ENCODE measurements around the gene ADAMTS12. TPM values are rescaled to one million over a fixed set of nuclear protein-coding genes. Genes with fewer than 3 reads are reported as not detected.

ADAMTS12 gene
- total and polyA plus RNA-seq, 2 donors (not counting 1 experiment from before 2014, with no cell fraction given): 10.7 to 44.8 TPM

DNA sequence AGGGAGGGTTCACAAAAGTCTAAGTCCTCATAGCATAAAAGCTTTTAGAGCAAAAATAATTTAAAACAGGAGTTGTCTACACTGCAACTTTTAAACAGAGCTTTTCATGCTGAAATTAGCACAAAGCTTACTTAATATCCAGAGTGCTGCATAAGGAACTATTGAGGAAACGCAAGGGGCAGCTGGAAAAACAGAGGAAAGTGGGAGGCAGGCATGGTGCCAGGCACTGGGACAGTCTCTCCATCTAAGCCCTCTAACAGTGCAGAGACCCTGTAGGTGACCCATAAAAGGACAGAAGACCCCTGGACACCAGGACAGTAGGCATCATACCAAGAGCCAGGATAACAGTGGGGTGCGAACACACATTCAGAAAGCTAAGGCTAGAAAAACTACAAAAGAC lies 49.3 kb downstream of the ADAMTS12 start:
- no peak for DNase-seq (ENCODE audit: low read depth in 2 of 2)
- Histone ChIP-seq H3K27ac (ENCODE audit: insufficient read depth, low read length) (no peak overlapping the region), H3K79me2 (ENCODE audit: control insufficient read depth, insufficient read depth, low read length) (peaks cover 5% of the 10 kb centered on the region), H3K4me2 (ENCODE audit: extremely low read depth, insufficient read depth, low read length) (no peak overlapping the region), H3K4me1 (ENCODE audit: control insufficient read depth, extremely low read depth, insufficient read depth, low read length) (peaks cover 3% of the 10 kb centered on the region), H2AFZ (ENCODE audit: low read length) (no peak overlapping the region), H4K20me1 (ENCODE audit: control insufficient read depth, extremely low read depth, insufficient read depth, low read length) (no peaks in the 10 kb centered on the region), H3K9me3 (ENCODE audit: control insufficient read depth, insufficient read depth, low read depth, low read length) (no peaks in the 10 kb centered on the region), H3K9ac (ENCODE audit: insufficient read depth, low read length) (no peak overlapping the region), H3K27me3 (ENCODE audit: control insufficient read depth, insufficient read depth, low read length) (no peaks in the 10 kb centered on the region), H3K36me3 (ENCODE audit: control insufficient read depth, insufficient read depth, low read length) (no peaks in the 10 kb centered on the region), H3K4me3 (replicated peaks in 1 of 4; ENCODE audit: control extremely low read depth in 1 of 4, insufficient read depth in 1 of 4, low read depth in 3 of 4, low read length in 4 of 4) (no peak overlapping the region)
- TF ChIP-seq, protein P1, sequence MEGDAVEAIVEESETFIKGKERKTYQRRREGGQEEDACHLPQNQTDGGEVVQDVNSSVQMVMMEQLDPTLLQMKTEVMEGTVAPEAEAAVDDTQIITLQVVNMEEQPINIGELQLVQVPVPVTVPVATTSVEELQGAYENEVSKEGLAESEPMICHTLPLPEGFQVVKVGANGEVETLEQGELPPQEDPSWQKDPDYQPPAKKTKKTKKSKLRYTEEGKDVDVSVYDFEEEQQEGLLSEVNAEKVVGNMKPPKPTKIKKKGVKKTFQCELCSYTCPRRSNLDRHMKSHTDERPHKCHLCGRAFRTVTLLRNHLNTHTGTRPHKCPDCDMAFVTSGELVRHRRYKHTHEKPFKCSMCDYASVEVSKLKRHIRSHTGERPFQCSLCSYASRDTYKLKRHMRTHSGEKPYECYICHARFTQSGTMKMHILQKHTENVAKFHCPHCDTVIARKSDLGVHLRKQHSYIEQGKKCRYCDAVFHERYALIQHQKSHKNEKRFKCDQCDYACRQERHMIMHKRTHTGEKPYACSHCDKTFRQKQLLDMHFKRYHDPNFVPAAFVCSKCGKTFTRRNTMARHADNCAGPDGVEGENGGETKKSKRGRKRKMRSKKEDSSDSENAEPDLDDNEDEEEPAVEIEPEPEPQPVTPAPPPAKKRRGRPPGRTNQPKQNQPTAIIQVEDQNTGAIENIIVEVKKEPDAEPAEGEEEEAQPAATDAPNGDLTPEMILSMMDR (conservative IDR thresholded peaks at IDR 0.05 in 1 of 2, IDR thresholded peaks at IDR 0.05 in 1 of 2; ENCODE audit: low read depth in 1 of 2, low read length in 2 of 2): no peak
- TF ChIP-seq EZH2 (IDR thresholded peaks at IDR 0.05; ENCODE audit: low read length, missing control alignments): no peak

DNA sequence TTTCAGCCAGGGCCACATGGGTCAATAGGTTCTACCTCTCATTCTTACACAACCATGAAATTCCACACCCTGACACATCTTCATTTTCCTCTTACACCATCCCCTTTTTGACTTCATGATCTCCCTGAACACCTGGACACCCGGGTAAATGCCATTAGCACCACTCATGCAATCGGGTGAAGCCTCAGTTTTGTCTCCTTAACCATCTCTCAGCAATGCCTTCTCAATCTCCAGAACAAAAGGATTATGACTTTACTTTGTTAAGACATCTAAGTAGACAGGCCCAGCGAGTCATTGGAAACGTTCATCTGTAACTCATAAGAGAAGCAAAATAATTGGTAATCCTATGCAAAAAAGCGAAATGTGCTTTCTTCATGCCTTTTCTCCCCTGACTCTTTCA lies 49.9 kb downstream of the ADAMTS12 start:
- TF ChIP-seq EZH2 (IDR thresholded peaks at IDR 0.05; ENCODE audit: low read length, missing control alignments): no peak
- TF ChIP-seq, protein P1 (conservative IDR thresholded peaks at IDR 0.05 in 1 of 2, IDR thresholded peaks at IDR 0.05 in 1 of 2; ENCODE audit: low read depth in 1 of 2, low read length in 2 of 2): no peak
- H2AFZ ChIP-seq (ENCODE audit: low read length): no peak overlapping the region
- H4K20me1 ChIP-seq (ENCODE audit: control insufficient read depth, extremely low read depth, insufficient read depth, low read length): no peaks in the 10 kb centered on the region
- H3K27ac ChIP-seq (ENCODE audit: insufficient read depth, low read length): no peak overlapping the region
- peaks cover 3% of the 10 kb centered on the region for H3K4me1 ChIP-seq (ENCODE audit: control insufficient read depth, extremely low read depth, insufficient read depth, low read length)
- peaks cover 5% of the 10 kb centered on the region for H3K79me2 ChIP-seq (ENCODE audit: control insufficient read depth, insufficient read depth, low read length)
- DNase-seq (ENCODE audit: low read depth in 2 of 2): peak in 1 of 2 donors; percentile 25
- no peak overlapping the region for H3K9ac ChIP-seq (ENCODE audit: insufficient read depth, low read length)
- H3K9me3 ChIP-seq (ENCODE audit: control insufficient read depth, insufficient read depth, low read depth, low read length): no peaks in the 10 kb centered on the region
- H3K4me3 ChIP-seq (replicated peaks in 1 of 4; ENCODE audit: control extremely low read depth in 1 of 4, insufficient read depth in 1 of 4, low read depth in 3 of 4, low read length in 4 of 4): no peak overlapping the region
- H3K36me3 ChIP-seq (ENCODE audit: control insufficient read depth, insufficient read depth, low read length): no peaks in the 10 kb centered on the region
- H3K27me3 ChIP-seq (ENCODE audit: control insufficient read depth, insufficient read depth, low read length): no peaks in the 10 kb centered on the region
- no peak overlapping the region for H3K4me2 ChIP-seq (ENCODE audit: extremely low read depth, insufficient read depth, low read length)

DNA sequence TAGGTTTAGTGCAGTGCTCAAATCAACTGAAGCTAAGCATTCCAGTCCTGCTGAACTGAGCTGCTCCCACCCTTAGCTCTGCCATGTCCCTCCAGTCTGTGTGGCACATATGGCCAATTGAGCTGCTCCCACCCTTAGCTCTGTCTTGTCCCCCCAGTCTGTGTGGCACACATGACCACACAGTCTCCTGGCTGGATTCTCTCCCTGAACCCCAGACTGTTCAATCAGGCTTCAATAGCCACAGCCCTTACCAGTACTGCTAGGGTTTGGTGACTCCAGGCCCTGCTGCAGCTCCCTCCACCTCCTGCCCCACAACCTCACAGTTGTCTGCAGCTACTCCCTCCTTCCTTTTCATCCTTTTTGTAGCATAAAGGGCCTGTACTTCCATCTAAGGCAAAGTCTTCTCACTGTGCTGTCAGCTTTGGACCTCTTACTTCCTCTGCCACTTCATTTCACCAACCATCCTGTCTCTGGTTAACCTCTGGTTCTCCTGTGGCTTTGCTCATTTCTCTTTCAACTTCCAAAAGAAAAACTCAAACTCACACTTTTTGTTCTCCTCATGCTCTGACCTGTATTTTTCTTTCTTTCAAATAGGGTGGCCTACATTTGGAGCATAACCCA lies 50.8 kb downstream of the ADAMTS12 start:
- no peak overlapping the region for H3K4me3 ChIP-seq (replicated peaks in 1 of 4; ENCODE audit: control extremely low read depth in 1 of 4, insufficient read depth in 1 of 4, low read depth in 3 of 4, low read length in 4 of 4)
- H3K4me1 ChIP-seq (ENCODE audit: control insufficient read depth, extremely low read depth, insufficient read depth, low read length): peaks cover 3% of the 10 kb centered on the region
- H3K36me3 ChIP-seq (ENCODE audit: control insufficient read depth, insufficient read depth, low read length): no peaks in the 10 kb centered on the region
- H3K27me3 ChIP-seq (ENCODE audit: control insufficient read depth, insufficient read depth, low read length): no peaks in the 10 kb centered on the region
- no peak overlapping the region for H2AFZ ChIP-seq (ENCODE audit: low read length)
- H3K79me2 ChIP-seq (ENCODE audit: control insufficient read depth, insufficient read depth, low read length): peaks cover 5% of the 10 kb centered on the region
- TF ChIP-seq EZH2 (IDR thresholded peaks at IDR 0.05; ENCODE audit: low read length, missing control alignments): no peak
- TF ChIP-seq, protein P1 (conservative IDR thresholded peaks at IDR 0.05 in 1 of 2, IDR thresholded peaks at IDR 0.05 in 1 of 2; ENCODE audit: low read depth in 1 of 2, low read length in 2 of 2): no peak
- no peak overlapping the region for H3K9ac ChIP-seq (ENCODE audit: insufficient read depth, low read length)
- H4K20me1 ChIP-seq (ENCODE audit: control insufficient read depth, extremely low read depth, insufficient read depth, low read length): no peaks in the 10 kb centered on the region
- H3K9me3 ChIP-seq (ENCODE audit: control insufficient read depth, insufficient read depth, low read depth, low read length): no peaks in the 10 kb centered on the region
- DNase-seq (ENCODE audit: low read depth in 2 of 2): no peak
- H3K4me2 ChIP-seq (ENCODE audit: extremely low read depth, insufficient read depth, low read length): no peak overlapping the region
- no peak overlapping the region for H3K27ac ChIP-seq (ENCODE audit: insufficient read depth, low read length)
